Measurements from ENCODE around the gene ANKRD63.
A peak's percentile ranks its signal among the peaks of the same experiment; 100 is the strongest.

ANKRD63 gene

GRCh38 chr15:40280260-40281056 lies 2.4 kb downstream of the ANKRD63 start:
- DNase-seq (ENCODE audit: insufficient read length, low spot score) (no peak), FAIRE-seq (no peak)

DNA sequence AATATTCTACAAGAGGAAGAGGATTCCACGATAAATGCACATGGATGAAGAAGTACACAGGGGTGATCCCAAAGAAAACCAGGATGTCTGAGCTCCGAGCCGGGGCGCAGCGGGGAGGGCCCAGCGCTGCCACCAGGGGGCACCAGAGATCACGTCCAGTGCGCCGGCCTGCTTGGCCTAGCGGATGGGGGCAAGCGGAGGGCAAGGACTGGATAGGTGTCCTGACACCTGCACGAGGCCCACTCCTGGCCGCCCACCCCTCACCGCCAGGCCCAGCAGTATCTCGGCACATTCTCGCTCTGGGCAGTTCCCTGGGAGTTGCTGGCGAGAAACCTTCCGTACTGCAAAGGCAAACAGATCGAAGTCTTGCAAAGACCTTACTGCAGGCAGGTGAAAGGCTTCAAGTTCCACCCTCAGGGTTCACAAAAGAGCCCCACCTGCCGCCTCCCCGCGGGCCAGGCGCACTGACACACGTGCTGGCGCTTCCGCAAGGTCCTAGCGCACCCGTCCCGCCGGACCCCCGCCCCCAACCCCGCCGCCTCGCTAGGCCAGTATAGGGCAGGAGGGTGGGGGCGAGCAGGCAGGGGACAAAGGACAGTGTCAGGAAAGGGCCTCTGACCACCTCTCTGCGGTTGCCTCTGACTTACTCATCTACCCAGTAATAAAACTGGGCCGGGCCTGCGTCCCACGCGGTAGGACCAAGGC lies 3.3 kb downstream of the ANKRD63 start:
- no peak for FAIRE-seq
- peak; percentile 81 for DNase-seq (ENCODE audit: insufficient read length, low spot score)

DNA sequence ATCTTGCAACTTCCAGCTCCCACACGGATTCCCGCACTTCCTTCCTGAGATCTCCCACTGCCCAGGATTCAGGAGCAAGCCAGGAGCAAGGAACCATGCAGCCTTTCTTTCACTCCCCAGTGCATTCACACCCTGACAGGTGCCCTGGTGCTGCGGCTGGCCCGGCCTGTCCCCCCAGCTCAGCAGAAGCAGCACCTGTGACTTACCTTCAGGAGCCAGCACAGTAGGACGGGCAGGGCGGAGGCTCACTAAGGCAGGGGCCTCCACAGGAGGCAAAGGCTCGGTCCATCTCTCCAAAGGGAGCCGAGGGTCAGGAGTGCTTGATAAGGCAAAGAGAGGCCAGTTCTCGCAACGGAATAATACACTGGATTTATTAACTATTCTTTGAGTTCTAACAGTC lies 4.8 kb downstream of the ANKRD63 start:
- FAIRE-seq (no peak), DNase-seq (ENCODE audit: insufficient read length, low spot score) (no peak)

DNA sequence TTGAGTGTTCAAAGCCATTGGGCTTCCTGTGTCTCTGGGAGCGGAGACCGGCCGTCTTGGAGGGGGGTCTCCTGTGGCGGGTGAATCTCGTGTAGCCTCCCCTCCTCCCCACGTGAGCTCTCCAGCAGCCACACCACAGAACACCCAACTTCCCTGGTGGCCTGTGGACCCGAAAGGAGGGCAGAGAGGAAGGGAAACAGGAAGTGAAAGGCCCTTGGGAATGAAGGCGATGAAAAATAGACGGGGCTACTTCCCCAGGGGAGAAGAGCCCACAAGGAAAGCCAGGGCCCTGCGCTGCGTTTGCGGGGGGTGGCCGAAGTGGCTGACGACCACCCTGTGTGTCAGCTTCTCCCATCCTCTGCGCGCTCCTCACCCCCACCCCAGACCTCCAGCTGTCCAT lies 5.4 kb downstream of the ANKRD63 start:
- DNase-seq (ENCODE audit: insufficient read length, low spot score): no peak

GRCh38 chr15:40276927-40277326 lies 5.9 kb downstream of the ANKRD63 start:
- no peak for DNase-seq (ENCODE audit: insufficient read length, low spot score)
- no peak for FAIRE-seq

More for the DNA sequence above, 5.4 kb downstream of the ANKRD63 start:
- FAIRE-seq: no peak

DNA sequence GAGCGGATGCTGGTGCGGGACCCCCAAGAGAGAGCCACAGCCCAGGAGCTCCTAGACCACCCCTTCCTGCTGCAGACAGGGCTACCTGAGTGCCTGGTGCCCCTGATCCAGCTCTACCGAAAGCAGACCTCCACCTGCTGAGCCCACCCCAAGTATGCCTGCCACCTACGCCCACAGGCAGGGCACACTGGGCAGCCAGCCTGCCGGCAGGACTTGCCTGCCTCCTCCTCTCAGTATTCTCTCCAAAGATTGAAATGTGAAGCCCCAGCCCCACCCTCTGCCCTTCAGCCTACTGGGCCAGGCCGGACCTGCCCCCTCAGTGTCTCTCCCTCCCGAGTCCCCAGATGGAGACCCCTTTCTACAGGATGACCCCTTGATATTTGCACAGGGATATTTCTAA lies 6.9 kb downstream of the ANKRD63 start:
- no peak for FAIRE-seq
- no peak for DNase-seq (ENCODE audit: insufficient read length, low spot score)

- FAIRE-seq: no peak
- DNase-seq (ENCODE audit: insufficient read length, low spot score): no peak
These were observed 7.3 kb downstream of the ANKRD63 start for GRCh38 chr15:40275523-40275922.

DNA sequence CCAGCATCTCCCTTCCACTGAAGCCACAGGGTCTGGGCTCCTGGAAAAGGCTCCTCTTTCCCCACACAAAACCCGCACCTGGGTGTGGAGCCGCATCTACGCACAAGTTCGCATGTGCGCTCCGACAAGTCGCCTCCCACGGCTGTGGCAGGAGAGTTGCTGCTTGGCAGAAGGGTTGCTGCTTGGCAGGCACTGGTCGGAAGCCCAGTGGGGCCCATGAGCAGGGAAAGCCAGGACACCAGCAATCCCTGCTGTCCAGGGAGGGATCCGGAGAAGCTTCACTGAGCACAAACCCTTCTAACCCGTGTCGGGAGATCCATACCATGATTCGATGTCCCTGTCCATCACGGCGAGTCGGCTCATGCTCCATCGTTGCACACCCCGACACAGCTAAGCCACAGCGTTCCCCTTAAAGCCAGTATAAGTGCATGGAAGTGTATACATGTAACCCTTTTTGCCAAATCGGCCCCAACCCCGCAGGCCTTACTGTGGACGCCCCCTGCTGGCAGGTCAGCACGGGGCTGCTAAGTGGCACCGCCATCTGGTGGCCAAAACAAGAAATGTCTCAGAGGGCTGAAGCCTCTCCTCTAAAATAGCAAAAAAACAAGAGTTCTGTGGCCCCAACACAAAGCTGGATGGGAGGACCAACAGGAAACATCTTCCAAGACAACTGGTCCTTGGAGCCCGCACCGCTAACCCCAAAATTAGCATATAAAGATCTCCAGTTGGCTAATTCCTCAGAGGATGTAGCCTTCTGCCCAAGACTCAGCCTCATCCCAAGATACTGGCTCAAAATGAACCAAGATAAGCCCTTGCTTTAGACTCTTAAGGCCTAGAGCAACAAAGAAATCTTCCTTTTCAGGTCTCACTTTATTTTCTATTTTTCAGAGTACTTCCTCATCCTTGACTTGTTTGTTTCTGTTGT lies 8.3 kb downstream of the ANKRD63 start:
- peak; percentile 84 for FAIRE-seq
- DNase-seq (ENCODE audit: insufficient read length, low spot score): peak; percentile 79

DNA sequence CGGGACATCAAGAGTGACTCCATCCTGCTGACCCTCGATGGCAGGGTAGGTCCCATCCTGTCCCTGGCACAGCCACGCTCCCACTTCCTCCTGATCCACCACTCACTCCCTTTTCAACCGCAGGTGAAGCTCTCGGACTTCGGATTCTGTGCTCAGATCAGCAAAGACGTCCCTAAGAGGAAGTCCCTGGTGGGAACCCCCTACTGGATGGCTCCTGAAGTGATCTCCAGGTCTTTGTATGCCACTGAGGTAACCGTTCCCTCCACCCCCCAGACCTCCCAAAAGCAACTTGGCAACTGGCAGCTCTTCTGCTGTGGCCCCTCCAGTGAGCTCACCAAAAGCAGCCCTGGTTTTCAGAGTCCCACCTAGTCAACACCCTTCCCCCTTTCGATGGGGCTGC lies 9.4 kb downstream of the ANKRD63 start:
- FAIRE-seq (no peak), DNase-seq (ENCODE audit: insufficient read length, low spot score) (no peak)

GRCh38 chr15:40272485-40273056 lies 10.3 kb downstream of the ANKRD63 start:
- DNase-seq (ENCODE audit: insufficient read length, low spot score): no peak
- no peak for FAIRE-seq

DNA sequence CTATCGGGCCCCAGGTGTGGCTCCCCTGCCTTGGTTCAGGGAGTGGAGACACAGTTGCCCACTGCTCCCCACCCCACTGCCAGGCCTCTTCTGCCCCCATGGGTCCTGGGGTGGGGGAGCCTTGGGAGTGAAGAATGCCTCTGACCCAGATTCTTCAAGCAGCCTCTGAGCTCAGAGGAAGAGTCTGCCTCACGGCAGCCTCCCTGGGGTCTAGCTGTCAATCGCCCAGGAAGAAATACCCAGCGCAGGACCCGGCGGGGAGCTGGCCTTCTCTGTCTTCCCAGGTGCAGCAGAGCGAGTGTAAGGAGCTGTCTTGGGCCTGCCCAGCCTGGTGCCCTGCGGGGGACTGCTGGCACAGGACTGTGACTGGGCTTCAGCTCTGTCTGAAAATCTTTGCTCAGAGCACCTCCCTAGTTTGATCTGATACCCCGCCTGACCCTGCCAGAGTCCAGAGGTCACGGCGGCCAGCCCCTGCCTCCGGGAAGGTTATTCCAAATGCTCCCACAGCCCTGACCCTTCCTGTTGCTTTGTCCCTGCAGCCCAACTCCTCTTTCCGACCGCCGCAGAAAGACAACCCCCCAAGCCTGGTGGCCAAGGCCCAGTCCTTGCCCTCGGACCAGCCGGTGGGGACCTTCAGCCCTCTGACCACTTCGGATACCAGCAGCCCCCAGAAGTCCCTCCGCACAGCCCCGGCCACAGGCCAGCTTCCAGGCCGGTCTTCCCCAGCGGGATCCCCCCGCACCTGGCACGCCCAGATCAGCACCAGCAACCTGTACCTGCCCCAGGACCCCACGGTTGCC lies 11.0 kb downstream of the ANKRD63 start:
- FAIRE-seq (no peak), DNase-seq (ENCODE audit: insufficient read length, low spot score) (no peak)

- FAIRE-seq (no peak), DNase-seq (ENCODE audit: insufficient read length, low spot score) (no peak)
These were observed 12.4 kb downstream of the ANKRD63 start for GRCh38 chr15:40270246-40270995.

DNA sequence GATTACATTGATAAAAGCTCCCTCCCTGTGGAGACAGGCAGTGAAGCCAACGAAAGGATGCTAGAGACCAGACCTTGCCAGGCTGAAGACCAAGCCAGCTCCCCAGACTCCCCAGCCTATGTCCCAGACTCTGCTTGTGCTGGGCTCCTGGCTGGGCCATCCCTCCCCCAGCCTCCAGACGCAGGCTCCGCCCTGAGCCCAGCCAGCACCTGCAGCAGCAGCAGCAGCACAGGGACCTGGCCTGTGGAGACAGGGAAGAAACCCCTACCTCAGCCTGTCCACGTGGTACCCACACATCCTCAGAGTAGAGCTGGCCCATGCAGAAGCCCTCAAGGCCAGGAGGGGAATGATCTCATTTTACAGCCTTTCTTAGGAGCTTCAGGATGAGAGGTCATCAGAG lies 13.3 kb downstream of the ANKRD63 start:
- no peak for DNase-seq (ENCODE audit: insufficient read length, low spot score)
- no peak for FAIRE-seq

GRCh38 chr15:40267670-40268069 lies 15.2 kb downstream of the ANKRD63 start:
- DNase-seq (ENCODE audit: insufficient read length, low spot score): no peak
- no peak for FAIRE-seq

DNA sequence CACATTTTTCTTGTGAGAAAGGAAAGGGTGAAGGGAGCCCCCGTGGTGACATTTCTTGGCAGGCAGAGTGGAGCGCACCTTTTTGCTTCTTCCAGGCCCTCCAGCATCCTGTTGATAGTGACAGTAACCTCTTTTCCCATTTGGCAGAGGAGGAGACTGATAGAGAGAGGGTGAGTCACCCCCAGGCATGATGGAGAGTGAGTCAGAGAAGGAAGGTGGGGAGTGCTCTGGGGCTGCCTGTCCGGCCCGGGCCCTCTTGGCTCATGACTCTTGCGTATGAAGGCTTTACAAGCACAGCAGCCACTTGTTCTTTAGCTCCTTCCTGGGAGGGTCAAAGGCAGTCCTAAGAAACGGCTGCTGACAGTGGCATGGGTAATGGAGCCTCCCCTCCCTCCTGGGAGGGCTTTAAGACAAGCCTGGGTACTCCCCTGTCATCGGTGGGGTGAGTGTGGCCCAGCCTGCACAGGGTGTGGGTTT lies 16.0 kb downstream of the ANKRD63 start:
- no peak for FAIRE-seq
- no peak for DNase-seq (ENCODE audit: insufficient read length, low spot score)

DNA sequence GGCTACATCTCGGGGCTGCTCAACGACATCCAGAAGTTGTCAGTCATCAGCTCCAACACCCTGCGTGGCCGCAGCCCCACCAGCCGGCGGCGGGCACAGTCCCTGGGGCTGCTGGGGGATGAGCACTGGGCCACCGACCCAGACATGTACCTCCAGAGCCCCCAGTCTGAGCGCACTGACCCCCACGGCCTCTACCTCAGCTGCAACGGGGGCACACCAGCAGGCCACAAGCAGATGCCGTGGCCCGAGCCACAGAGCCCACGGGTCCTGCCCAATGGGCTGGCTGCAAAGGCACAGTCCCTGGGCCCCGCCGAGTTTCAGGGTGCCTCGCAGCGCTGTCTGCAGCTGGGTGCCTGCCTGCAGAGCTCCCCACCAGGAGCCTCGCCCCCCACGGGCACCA lies 17.0 kb downstream of the ANKRD63 start:
- DNase-seq (ENCODE audit: insufficient read length, low spot score) (no peak), FAIRE-seq (no peak)

DNA sequence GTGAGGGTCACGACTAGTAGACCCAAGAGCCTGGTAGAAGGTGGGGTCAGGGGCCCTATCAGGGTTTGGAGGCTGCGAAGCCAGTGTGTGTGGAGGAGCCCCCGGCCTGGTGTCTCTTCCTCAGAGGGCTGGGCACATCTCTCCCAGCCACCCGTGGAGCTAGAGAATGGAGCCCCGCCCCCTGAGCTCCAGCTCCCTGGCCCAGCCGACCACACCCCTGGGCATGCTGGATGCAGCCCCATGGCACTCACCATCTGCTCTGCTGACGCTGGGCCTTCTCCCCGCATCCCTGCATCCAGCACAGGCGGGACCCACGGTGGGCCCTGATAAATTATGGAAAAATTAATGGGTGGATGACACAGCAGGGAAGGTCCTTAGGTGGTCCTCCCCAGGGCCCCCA lies 17.5 kb downstream of the ANKRD63 start:
- no peak for DNase-seq (ENCODE audit: insufficient read length, low spot score)
- FAIRE-seq: no peak

DNA sequence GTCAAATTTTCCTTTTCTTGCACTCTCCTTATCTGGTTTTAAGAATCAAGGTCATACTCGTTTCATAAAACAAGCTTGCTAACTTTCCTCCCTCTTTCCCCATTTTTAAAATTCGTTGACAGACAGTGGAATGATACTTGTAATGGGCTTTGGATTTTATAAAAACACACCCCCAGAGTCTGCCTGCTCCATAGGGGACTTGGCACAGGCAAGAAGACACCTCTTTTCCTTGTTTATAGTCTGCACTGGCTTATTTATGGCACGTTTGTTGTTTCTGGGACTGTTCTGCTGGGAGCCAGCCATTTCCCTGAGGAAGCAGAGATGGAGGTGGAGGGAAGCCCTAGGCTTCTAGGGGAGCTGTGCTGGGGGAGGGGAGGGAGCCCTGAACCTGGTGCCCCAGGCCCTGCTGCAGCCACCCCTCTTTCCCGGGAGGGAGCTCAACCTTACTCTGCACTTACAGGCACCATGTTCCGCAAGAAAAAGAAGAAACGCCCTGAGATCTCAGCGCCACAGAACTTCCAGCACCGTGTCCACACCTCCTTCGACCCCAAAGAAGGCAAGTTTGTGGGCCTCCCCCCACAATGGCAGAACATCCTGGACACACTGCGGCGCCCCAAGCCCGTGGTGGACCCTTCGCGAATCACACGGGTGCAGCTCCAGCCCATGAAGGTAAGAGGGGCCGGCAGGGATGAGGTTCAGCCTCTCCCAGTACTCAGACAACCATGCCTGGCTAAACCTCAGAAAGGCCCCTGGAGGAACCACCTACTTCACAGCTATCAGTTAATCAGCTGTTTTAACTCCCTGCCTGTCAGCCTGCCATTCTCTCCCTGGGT lies 18.3 kb downstream of the ANKRD63 start:
- no peak for FAIRE-seq
- DNase-seq (ENCODE audit: insufficient read length, low spot score): no peak
